ENCODE data around the gene HYAL3. TPM values are rescaled to one million over a fixed set of nuclear protein-coding genes. Genes with fewer than 3 reads are reported as not detected.

Gene HYAL3
- polyA plus RNA-seq, 3 donors: 3.4 to 5.8 (median 4.9) TPM

- Mint-ChIP-seq H3K4me1 (peaks cover 37% of the 10 kb centered on the region), H3K27me3 (ENCODE audit: low read depth in 3 of 3) (no peaks in the 10 kb centered on the region), H3K36me3 (peaks cover 2 to 11% of the 10 kb centered on the region in 2 donors), H3K4me3 (peak overlapping the region; percentile 64 to 84), H3K9me3 (no peaks in the 10 kb centered on the region), H3K27ac (peak overlapping the region; percentile 99)
- Histone ChIP-seq H3K4me1 (ENCODE audit: control insufficient read depth in 1 of 2, insufficient read depth in 2 of 2, low read length in 2 of 2) (peaks cover 32 to 37% of the 10 kb centered on the region in 2 donors), H3K27ac (ENCODE audit: low read depth in 1 of 2, low read length in 2 of 2) (peak overlapping the region; percentile 99 to 100), H3K27me3 (ENCODE audit: control insufficient read depth in 2 of 2, insufficient read depth in 2 of 2, low read length in 2 of 2) (no peaks in the 10 kb centered on the region), H3K9me3 (replicated peaks in 1 of 2; ENCODE audit: control insufficient read depth in 1 of 2, insufficient read depth in 1 of 2, low read length in 2 of 2) (no peaks in the 10 kb centered on the region), H3K4me3 (replicated peaks in 1 of 3; ENCODE audit: low read depth in 2 of 3, low read length in 3 of 3) (peak overlapping the region; percentile 40 to 94 (median 57)), H3K9ac (ENCODE audit: insufficient read depth, low read length, poor library complexity, severe bottlenecking) (peak overlapping the region; percentile 85), H2AFZ (ENCODE audit: insufficient read depth, low read depth, low read length, poor library complexity, severe bottlenecking) (peak overlapping the region; percentile 77), H4K20me1 (ENCODE audit: insufficient read depth, low read length) (no peaks in the 10 kb centered on the region), H3K36me3 (replicated peaks in 1 of 2; ENCODE audit: control insufficient read depth in 1 of 2, insufficient read depth in 2 of 2, low read length in 2 of 2) (no peaks in the 10 kb centered on the region), H3K4me2 (replicated peaks; ENCODE audit: extremely low read depth, low read length, poor library complexity, severe bottlenecking) (peak overlapping the region; percentile 77), H3K79me2 (ENCODE audit: insufficient read depth, low read length) (peaks cover 39% of the 10 kb centered on the region)
- peak; percentile 89 to 94 (median 91) for DNase-seq
- TF ChIP-seq CTCF (IDR thresholded peaks at IDR 0.05): no peak
- WGBS (ENCODE audit: insufficient coverage): 27% methylated on average over 11 of the region's 12 CpGs
- intact Hi-C loops (cut with micrococcal nuclease): loop anchor here (2.0 to 5.0 kb wide), 2 partner anchors 21 to 37 kb away; no protein-coding TSS in a partner anchor
These were observed 900 bp upstream of the HYAL3 start for GRCh38 chr3:50299929-50300680.

- H3K9ac ChIP-seq (ENCODE audit: insufficient read depth, low read length, poor library complexity, severe bottlenecking): peak overlapping the region; percentile 85
- Mint-ChIP-seq H3K4me3 (peak overlapping the region; percentile 64 to 84), H3K27ac (peak overlapping the region; percentile 99), H3K4me1 (peaks cover 34% of the 10 kb centered on the region), H3K9me3 (no peaks in the 10 kb centered on the region), H3K27me3 (ENCODE audit: low read depth in 3 of 3) (no peaks in the 10 kb centered on the region), H3K36me3 (peaks cover 2 to 11% of the 10 kb centered on the region in 2 donors)
- H3K27ac ChIP-seq (ENCODE audit: low read depth in 1 of 2, low read length in 2 of 2): peak overlapping the region; percentile 99 to 100
- H2AFZ ChIP-seq (ENCODE audit: insufficient read depth, low read depth, low read length, poor library complexity, severe bottlenecking): peak overlapping the region; percentile 53
- H4K20me1 ChIP-seq (ENCODE audit: insufficient read depth, low read length): no peaks in the 10 kb centered on the region
- no peak for TF ChIP-seq CTCF (IDR thresholded peaks at IDR 0.05)
- peaks cover 39% of the 10 kb centered on the region for H3K79me2 ChIP-seq (ENCODE audit: insufficient read depth, low read length)
- peak overlapping the region; percentile 40 to 94 (median 57) for H3K4me3 ChIP-seq (replicated peaks in 1 of 3; ENCODE audit: low read depth in 2 of 3, low read length in 3 of 3)
- H3K4me2 ChIP-seq (replicated peaks; ENCODE audit: extremely low read depth, low read length, poor library complexity, severe bottlenecking): peak overlapping the region; percentile 77
- DNase-seq: no peak
- H3K27me3 ChIP-seq (ENCODE audit: control insufficient read depth in 2 of 2, insufficient read depth in 2 of 2, low read length in 2 of 2): no peaks in the 10 kb centered on the region
- H3K9me3 ChIP-seq (replicated peaks in 1 of 2; ENCODE audit: control insufficient read depth in 1 of 2, insufficient read depth in 1 of 2, low read length in 2 of 2): no peaks in the 10 kb centered on the region
- no peaks in the 10 kb centered on the region for H3K36me3 ChIP-seq (replicated peaks in 1 of 2; ENCODE audit: control insufficient read depth in 1 of 2, insufficient read depth in 2 of 2, low read length in 2 of 2)
- intact Hi-C loops (cut with micrococcal nuclease): loop anchor here (2.0 to 5.0 kb wide), 2 partner anchors 21 to 38 kb away; no protein-coding TSS in a partner anchor
- under 1% methylated on average over 12 of the region's 12 CpGs for WGBS (ENCODE audit: insufficient coverage)
- peaks cover 32 to 37% of the 10 kb centered on the region in 2 donors for H3K4me1 ChIP-seq (ENCODE audit: control insufficient read depth in 1 of 2, insufficient read depth in 2 of 2, low read length in 2 of 2)
These were observed 378 bp upstream of the HYAL3 start for GRCh38 chr3:50299638-50299928.

Measured in CD14-positive monocyte (primary cell).